OCI-LY7 (cell line): ENCODE data around the gene PET100. TPM values are rescaled to one million over a fixed set of nuclear protein-coding genes. Genes with fewer than 3 reads are reported as not detected.

Source experiments
- BruUV-seq: library from RNA; stranded (reverse); fragments of 400-500 nt; replicated peaks from 2 replicates; lab custom pipeline; 2021; lab: Mats Ljungman, UMichigan
- CTCF ChIA-PET: fragments of 300-600 bp; sonication (Branson Sonifier 250); formaldehyde crosslinking; loops from one replicate; lab custom pipeline; 2022; ENCODE audit warnings: antibody characterized with exemption; ENCODE audit not compliant: unreplicated experiment; lab: Charles Lee
- POLR2A ChIA-PET: fragments of 300-600 bp; sonication (Branson Sonifier 250); formaldehyde crosslinking; loops from one replicate; lab custom pipeline; 2022; ENCODE audit warnings: antibody characterized with exemption; lab: Charles Lee
- DNase-seq: peaks from one replicate; pipeline ENCODE4 v3.0.0-alpha.2; 2015; ENCODE audit warnings: low spot score
- H2AFZ ChIP-seq: fragments of 200-600 bp; sonication (generic), shearing (Covaris generic); 2 replicates; pipeline ENCODE4 v1.6.1; 2014; ENCODE audit warnings: mild to moderate bottlenecking, antibody characterized with exemption, low read length, moderate library complexity
- H3K27ac ChIP-seq: fragments of 200-600 bp; sonication (generic); 2 replicates; pipeline ENCODE4 v1.5.1; 2014; ENCODE audit warnings: mixed run types, low read depth, mild to moderate bottlenecking, moderate library complexity, low read length, inconsistent platforms; ENCODE audit not compliant: poor library complexity, severe bottlenecking
- H3K36me3 ChIP-seq: fragments of 200-600 bp; sonication (generic); 2 replicates; pipeline ENCODE4 v1.6.1; 2014; ENCODE audit warnings: mild to moderate bottlenecking, antibody characterized with exemption, low read length, moderate library complexity, mixed read lengths; ENCODE audit not compliant: insufficient read depth
- H3K4me1 ChIP-seq: fragments of 200-600 bp; sonication (generic); 2 replicates; pipeline ENCODE4 v1.5.1; 2014; ENCODE audit warnings: mild to moderate bottlenecking, low read length; ENCODE audit not compliant: insufficient read depth, poor library complexity, severe bottlenecking
- H3K4me2 ChIP-seq: fragments of 200-600 bp; sonication (generic); 2 replicates; pipeline ENCODE4 v1.6.1; 2014; ENCODE audit warnings: mild to moderate bottlenecking, low read length
- H3K4me3 ChIP-seq: fragments of 200-600 bp; sonication (generic); 2 replicates; pipeline ENCODE4 v1.5.1; 2014; ENCODE audit warnings: mild to moderate bottlenecking, low read depth, low read length; ENCODE audit not compliant: poor library complexity, severe bottlenecking
- H3K79me2 ChIP-seq: fragments of 200-600 bp; sonication (generic); 2 replicates; pipeline ENCODE4 v1.6.1; 2016; ENCODE audit warnings: low read depth, mild to moderate bottlenecking, low read length, moderate library complexity, mixed read lengths; ENCODE audit not compliant: insufficient read depth
- H3K9me2 ChIP-seq: fragments of 200-600 bp; sonication (generic); 2 replicates; pipeline ENCODE4 v1.6.1; 2016; ENCODE audit warnings: mild to moderate bottlenecking, low read length, mixed read lengths; ENCODE audit not compliant: insufficient read depth
- H3K9me3 ChIP-seq: fragments of 200-600 bp; sonication (generic); 2 replicates; pipeline ENCODE4 v1.6.1; 2014; ENCODE audit warnings: mild to moderate bottlenecking, mixed run types, low read length, mixed read lengths
- H4K20me1 ChIP-seq: fragments of 200-600 bp; sonication (generic); 2 replicates; pipeline ENCODE4 v1.6.1; 2014; ENCODE audit warnings: mild to moderate bottlenecking, antibody characterized with exemption, low read length, moderate library complexity, mixed read lengths; ENCODE audit not compliant: insufficient read depth
- CTCF ChIP-seq: fragments of 200-600 bp; sonication (generic); conservative IDR thresholded peaks from 2 replicates; pipeline ENCODE4 v1.5.1; 2014; ENCODE audit warnings: mild to moderate bottlenecking, antibody characterized with exemption, low read length, moderate library complexity, mixed read lengths
- EZH2phosphoT487 ChIP-seq: fragments of 200-600 bp; sonication (generic); IDR thresholded peaks from 2 replicates; pipeline ENCODE4 v1.6.1; 2018; ENCODE audit warnings: low read depth, borderline replicate concordance, mild to moderate bottlenecking, mixed run types, antibody characterized with exemption, low read length, moderate library complexity, mixed read lengths
- intact Hi-C: fragments of 100-400 bp; cut with micrococcal nuclease; formaldehyde crosslinking; loops from one replicate; pipeline ENCODE4 v1.10.0; 2022; ENCODE audit not compliant: unreplicated experiment
- total RNA-seq, 2 experiments: library from RNA; depleted of rRNA in 1 of 2; stranded (reverse); fragments of >200 nt in 1 of 2; shearing (Covaris generic) in 1 of 2; gene quantifications; 2 replicates each; pipeline ENCODE4 v1.2.3, GENCODE V29; 2014 to 2022

The PET100 gene
- total RNA-seq, 2 experiments from 2014 or later, result 48.8 to 118 TPM

- BruUV-seq, result no TSS peak
- Histone ChIP-seq H2AFZ (peak overlapping the region; percentile 45; the same call in 1 of the 2 replicates), H3K4me3 (peak overlapping the region; percentile 98), H3K9me2 (no peaks in the 10 kb centered on the region), H4K20me1 (no peaks in the 10 kb centered on the region), H3K4me2 (peak overlapping the region; percentile 51), H3K36me3 (peaks cover 9% of the 10 kb centered on the region; the same call in 1 of the 2 replicates), H3K9me3 (no peaks in the 10 kb centered on the region), H3K27ac (no peak overlapping the region), H3K4me1 (peaks cover 15% of the 10 kb centered on the region), H3K79me2 (no peaks in the 10 kb centered on the region; the same call in 1 of the 2 replicates)
- ChIA-PET CTCF (no interaction called here), POLR2A (no interaction called here)
- intact Hi-C loops, result no loop called here
- no peak for DNase-seq
- TF ChIP-seq CTCF, result no peak
- no peak for TF ChIP-seq EZH2phosphoT487
These were observed 6.7 kb downstream of the PET100 start for GRCh38 chr19:7636317-7636690.

GRCh38 chr19:7636691-7637373, 7.2 kb downstream of the PET100 start, which contains the start of gene STXBP2:
TSS of gene STXBP2 (plus strand) at chr19:7637110. CDS start at chr19:7637150, 40 bp downstream.
- Histone ChIP-seq H3K4me2 (peak within 1 kb of the TSS; percentile 91), H3K79me2 (no peaks in the 10 kb centered on the region; the same call in 1 of the 2 replicates), H3K27ac (no peak within 1 kb of the TSS), H2AFZ (peak within 1 kb of the TSS; percentile 45; the same call in 1 of the 2 replicates), H3K9me2 (no peaks in the 10 kb centered on the region), H4K20me1 (no peaks in the 10 kb centered on the region), H3K9me3 (no peaks in the 10 kb centered on the region), H3K4me3 (peak within 1 kb of the TSS; percentile 98), H3K4me1 (peaks cover 15% of the 10 kb centered on the region), H3K36me3 (peaks cover 9% of the 10 kb centered on the region; the same call in 1 of the 2 replicates)
- TF ChIP-seq EZH2phosphoT487, result no peak
- DNase-seq, result peak; percentile 91
- ChIA-PET CTCF (no interaction called here), POLR2A (no interaction called here)
- intact Hi-C loops, result no loop called here
- BruUV-seq, result no TSS peak

- DNase-seq, result peak; percentile 29
- TF ChIP-seq EZH2phosphoT487 (no peak), CTCF (no peak)
- intact Hi-C loops, result no loop called here
- Histone ChIP-seq H3K36me3 (0 out of 2 replicates have a peak, but pooled peaks cover under 1% of the 10 kb centered on the region), H4K20me1 (no peaks in the 10 kb centered on the region), H3K27ac (no peak overlapping the region), H3K9me2 (no peaks in the 10 kb centered on the region), H3K4me1 (peaks cover 15% of the 10 kb centered on the region), H3K4me3 (peak overlapping the region; percentile 98), H3K9me3 (no peaks in the 10 kb centered on the region), H2AFZ (peak overlapping the region; percentile 45; the same call in 1 of the 2 replicates), H3K79me2 (no peaks in the 10 kb centered on the region; the same call in 1 of the 2 replicates), H3K4me2 (peak overlapping the region; percentile 91)
- no TSS peak for BruUV-seq
- POLR2A ChIA-PET, result interaction anchor here (0.6 to 1.2 kb wide), 4 partner anchors 8 to 169 kb away, joined by 3 to 6 read pairs (median 4); partner anchors contain the start of genes PET100 and XAB2
- CTCF ChIA-PET, result no interaction called here
These were observed 8.0 kb downstream of the PET100 start for GRCh38 chr19:7637374-7638256.
